Measurements from ENCODE around the gene TMEM167B. TPM values are rescaled to one million over a fixed set of nuclear protein-coding genes. Genes with fewer than 3 reads are reported as not detected.
A peak's percentile ranks its signal among the peaks of the same experiment; 100 is the strongest.
"Not testable (repeated sequence)": the region's sequence is repeated elsewhere in the genome, so short reads cannot be mapped to it uniquely, and the experiment has no call there.

Gene TMEM167B
- 13.3 and 21.1 TPM in 2 replicates for total RNA-seq (2014; rRNA removed; shearing (Covaris generic))
- 15.8 and 20.7 TPM in 2 replicates for polyA plus RNA-seq (2015; cell fraction: cytosol; rRNA removed)
- polyA plus RNA-seq (2015; cell fraction: nucleus; rRNA removed): 11.9 and 13.0 TPM in 2 replicates

DNA sequence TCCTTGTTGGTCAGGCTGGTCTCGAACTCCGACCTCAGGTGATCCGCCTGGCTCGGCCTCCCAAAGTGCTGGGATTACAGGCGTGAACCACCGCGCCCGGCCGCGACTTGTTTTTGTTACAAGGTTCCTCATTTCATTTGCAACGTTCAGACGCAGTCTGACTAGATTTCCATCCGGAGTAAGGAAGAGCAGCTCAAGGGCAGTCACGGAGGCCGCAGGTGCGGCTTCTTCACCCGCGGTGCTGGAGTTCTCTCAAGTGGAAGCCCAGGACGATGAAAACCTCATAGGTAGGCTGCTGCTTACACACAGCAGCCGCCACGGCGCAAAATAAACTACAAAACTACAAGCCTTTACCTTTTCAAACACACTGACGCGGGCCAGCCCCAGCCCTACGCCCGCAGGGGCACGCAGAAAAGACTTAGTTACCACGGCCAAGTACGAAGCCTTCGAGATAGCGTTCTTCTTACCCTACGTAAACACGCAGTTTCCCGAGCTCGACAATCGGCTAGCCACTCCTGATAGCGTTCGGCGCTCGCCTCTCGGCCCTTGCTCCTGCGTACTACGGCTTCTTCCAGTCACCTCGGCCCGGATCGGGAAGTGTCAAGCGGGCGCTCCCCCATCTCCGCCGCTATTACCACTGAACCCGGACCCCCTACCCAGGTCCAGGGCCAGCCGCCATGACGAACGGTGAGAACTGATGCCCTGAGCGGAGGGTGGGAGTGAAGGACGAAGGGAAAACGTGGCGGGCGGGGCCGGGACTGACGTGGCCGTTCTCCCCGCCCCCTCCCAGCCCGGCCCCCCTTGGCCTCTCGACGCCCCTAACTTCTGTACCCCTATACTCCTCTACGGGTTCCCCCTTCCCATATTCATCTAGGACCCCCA is at the start of gene TMEM167B:
Gene TMEM167B (plus strand): TSS at position 569 of the 882 bp plus-strand sequence. CDS start 109 bp downstream, at position 678.
- in situ Hi-C loops (cut with HindIII; ENCODE audit: low pct_unique_long_range_greater_than_20kb, low sequenced_read_pairs): no loop called here
- peak; percentile 93 for DNase-seq (ENCODE audit: low read depth, low spot score)

GRCh38 chr1:109040989-109041620 is 49.5 kb upstream of the TMEM167B start:
- no peak for DNase-seq (ENCODE audit: low read depth, low spot score)
- in situ Hi-C loops (cut with HindIII; ENCODE audit: low pct_unique_long_range_greater_than_20kb, low sequenced_read_pairs): no loop called here

DNA sequence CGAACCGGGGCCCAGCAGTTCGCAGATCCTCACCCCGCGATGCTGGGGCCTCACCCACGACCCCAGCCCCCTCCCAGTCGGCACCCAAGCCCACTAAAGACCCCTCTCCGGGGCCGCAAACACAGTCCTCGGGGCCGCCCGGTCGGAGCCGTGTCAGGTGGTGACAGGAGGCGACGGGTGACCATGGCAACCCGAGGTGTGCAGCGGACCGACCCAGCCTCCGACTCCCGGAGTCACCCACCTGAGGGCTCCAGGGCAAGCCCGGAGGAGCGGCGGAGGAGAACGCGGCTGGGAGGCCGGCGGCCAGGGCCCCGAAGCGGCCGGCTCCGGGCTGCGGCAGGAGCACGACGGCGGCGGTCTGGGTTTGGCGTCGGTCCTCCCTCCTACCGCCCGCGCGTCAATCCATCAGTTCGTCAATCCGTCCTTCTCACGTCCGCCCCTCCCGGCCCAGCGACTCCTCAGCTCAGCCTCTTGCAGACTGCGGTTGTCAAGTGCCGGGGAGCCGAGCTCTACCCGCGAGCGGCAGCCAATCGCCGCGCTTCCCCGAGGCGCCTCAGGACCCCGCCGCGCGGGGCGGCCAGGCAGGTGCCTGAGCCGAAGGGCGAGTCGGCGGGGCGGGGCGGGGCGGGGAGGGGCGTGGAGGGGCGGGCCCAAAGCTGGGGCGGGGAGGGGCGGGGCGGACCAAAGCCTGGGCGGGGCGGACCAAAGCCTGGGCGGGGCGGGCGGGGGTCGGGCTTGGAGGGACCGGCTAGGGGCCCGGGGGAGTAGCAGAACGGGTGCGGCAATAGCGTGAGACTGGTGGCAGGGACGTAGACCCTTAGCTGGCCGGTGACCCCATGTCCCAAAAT is 48.7 kb upstream of the TMEM167B start, which contains the start of gene WDR47:
Gene WDR47 (minus strand): TSS at position 482 of the 848 bp plus-strand sequence. CDS start 18,590 bp downstream, outside the sequence.
- in situ Hi-C loops (cut with HindIII; ENCODE audit: low pct_unique_long_range_greater_than_20kb, low sequenced_read_pairs): no loop called here
- DNase-seq (ENCODE audit: low read depth, low spot score): peak; percentile 93

GRCh38 chr1:109045595-109045994 is 45.0 kb upstream of the TMEM167B start:
- no peak for DNase-seq (ENCODE audit: low read depth, low spot score)
- in situ Hi-C loops (cut with HindIII; ENCODE audit: low pct_unique_long_range_greater_than_20kb, low sequenced_read_pairs): no loop called here

GRCh38 chr1:109046671-109047070 is 43.9 kb upstream of the TMEM167B start:
- DNase-seq (ENCODE audit: low read depth, low spot score): no peak
- in situ Hi-C loops (cut with HindIII; ENCODE audit: low pct_unique_long_range_greater_than_20kb, low sequenced_read_pairs): no loop called here

DNA sequence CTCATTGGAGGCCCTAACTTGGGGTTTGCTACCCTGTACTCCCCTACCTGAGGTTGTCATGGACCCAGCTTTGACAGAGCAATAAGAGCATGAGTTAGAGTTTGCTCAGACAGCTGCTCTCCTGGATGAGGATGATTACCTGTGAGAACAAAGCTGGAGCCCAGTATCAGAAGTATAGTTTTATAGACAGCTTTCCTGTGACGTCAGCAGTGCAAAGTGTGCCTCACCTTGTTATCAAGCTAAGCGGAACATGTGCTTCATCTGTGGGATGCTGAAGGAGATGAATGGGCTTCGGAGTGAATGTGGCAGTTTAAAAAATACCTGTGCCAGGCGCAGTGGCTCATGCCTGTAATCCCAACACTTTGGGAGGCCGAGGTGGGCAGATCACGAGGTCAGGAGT is 43.2 kb upstream of the TMEM167B start:
- in situ Hi-C loops (cut with HindIII; ENCODE audit: low pct_unique_long_range_greater_than_20kb, low sequenced_read_pairs): no loop called here
- DNase-seq (ENCODE audit: low read depth, low spot score): no peak

DNA sequence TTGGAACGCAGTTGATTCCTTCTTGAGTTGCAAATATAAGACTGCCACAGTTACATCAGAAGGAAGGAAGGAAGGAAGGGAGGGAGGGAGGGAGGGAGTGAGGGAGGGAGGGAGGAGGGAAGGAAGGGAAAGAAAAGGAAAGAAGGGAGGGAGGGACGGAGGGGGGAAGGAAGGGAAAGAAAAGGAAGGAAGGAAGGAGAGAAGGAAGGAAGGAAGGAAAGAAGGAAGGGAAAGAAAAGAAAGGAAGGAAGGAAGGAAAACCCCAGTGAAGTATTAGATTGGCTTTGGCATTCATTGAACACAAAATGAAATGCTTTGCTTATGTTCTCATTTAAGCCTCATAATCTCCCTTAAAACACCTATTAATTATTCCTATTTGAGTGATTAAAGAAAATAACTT is 42.2 kb upstream of the TMEM167B start:
- in situ Hi-C loops (cut with HindIII; ENCODE audit: low pct_unique_long_range_greater_than_20kb, low sequenced_read_pairs): no loop called here
- no peak for DNase-seq (ENCODE audit: low read depth, low spot score)

- DNase-seq (ENCODE audit: low read depth, low spot score): no peak
- in situ Hi-C loops (cut with HindIII; ENCODE audit: low pct_unique_long_range_greater_than_20kb, low sequenced_read_pairs): no loop called here
Measured at GRCh38 chr1:109050228-109050995, 40.2 kb upstream of the TMEM167B start.

DNA sequence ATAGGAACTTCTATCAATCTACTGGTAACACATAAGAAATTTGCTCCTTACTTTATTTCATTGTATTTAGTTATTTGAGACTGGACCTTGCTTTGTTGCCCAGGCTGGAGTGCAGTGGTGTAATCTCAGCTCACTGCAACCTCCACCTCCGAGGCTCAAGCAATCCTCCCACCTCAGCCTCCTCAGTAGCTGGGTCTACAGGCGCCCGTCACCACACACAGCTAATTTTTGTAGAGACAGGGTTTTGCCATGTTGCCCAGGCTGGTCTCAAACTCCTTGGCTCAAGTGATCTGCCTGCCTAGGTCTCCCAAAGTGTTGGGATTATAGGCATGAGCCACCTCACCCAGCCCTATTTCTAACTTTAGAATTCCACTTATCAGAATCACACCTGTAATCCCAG is 38.4 kb upstream of the TMEM167B start:
- DNase-seq (ENCODE audit: low read depth, low spot score); in situ Hi-C loops (cut with HindIII; ENCODE audit: low pct_unique_long_range_greater_than_20kb, low sequenced_read_pairs): not testable (repeated sequence)

DNA sequence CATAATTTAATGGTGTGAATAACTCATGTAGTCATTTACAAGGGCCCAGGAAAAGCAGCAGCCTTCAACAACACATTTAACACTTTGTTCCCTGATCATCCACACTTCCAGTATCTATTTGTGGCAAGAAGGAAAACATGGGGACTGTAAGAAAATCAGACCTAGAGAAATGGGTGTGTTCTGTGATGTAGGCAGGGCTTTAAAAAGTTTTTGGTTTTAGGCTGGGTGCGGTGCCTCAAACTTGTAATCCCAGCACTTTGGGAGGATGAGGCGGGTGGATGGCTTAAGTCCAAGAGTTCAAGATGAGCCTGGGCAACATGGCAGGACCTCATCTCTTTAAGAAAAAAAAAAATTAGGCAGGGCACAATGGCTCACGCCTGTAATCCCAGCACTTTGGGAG is 34.5 kb upstream of the TMEM167B start:
- DNase-seq (ENCODE audit: low read depth, low spot score): no peak
- in situ Hi-C loops (cut with HindIII; ENCODE audit: low pct_unique_long_range_greater_than_20kb, low sequenced_read_pairs): no loop called here

DNA sequence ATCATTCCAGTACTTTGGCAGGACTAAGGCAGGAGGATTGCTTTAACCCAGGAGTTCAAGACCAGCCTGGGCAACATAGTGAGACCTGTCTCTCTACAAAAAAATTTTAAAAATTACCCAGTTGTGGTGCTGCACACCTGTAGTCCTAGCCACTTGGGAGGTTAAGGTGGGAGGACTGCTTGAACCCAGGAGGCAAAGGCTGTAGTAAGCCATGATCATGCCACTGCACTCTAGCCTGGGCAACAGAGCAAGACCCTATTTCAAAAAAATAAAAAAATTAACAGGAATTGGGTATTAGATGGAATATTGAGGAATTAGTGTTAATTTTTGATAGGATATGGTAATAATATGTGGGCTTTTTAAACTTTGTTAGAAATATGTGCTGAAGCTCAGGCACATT is 31.5 kb upstream of the TMEM167B start:
- DNase-seq (ENCODE audit: low read depth, low spot score): no peak

DNA sequence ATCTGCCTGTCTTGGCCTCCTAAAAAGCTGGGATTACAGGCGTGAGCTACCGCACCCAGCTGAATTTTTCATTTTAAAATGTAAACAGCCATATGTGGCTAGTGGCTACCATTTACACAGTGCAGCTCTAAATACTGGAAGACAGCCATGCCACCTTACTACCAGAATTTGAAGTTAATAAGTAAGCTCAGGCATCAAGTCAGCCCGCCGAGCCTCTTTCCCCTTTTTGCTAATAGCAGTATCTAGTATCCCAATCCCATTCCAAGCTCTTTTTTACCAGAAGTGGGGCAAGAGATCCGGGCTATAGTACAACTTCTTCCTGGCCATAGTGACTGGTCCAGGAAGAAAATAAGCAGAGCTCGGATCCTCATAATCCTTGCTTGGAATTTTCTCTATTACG is 29.9 kb upstream of the TMEM167B start:
- in situ Hi-C loops (cut with HindIII; ENCODE audit: low pct_unique_long_range_greater_than_20kb, low sequenced_read_pairs): no loop called here
- no peak for DNase-seq (ENCODE audit: low read depth, low spot score)

More for the DNA sequence above, 31.5 kb upstream of the TMEM167B start:
- in situ Hi-C loops (cut with HindIII; ENCODE audit: low pct_unique_long_range_greater_than_20kb, low sequenced_read_pairs): no loop called here

DNA sequence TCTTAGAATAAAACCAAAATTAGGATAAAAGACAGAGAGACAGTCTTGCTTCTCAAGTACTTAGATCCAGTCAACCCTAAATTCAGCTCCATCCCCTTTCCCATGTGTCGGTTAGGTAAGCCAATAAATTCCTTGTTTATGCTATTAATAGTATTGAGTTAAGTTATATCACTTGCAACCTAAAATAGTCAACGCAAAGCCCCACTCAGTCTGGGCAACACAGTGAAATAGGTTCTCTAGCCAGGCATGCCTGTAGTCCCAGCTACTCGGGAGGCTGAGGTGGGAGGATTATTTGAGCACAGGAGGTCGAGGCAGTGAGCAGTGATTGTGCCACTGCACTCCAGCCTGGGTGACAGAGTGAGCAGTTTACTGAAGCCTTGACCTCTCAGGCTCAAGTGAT is 29.4 kb upstream of the TMEM167B start:
- in situ Hi-C loops (cut with HindIII; ENCODE audit: low pct_unique_long_range_greater_than_20kb, low sequenced_read_pairs): no loop called here

DNA sequence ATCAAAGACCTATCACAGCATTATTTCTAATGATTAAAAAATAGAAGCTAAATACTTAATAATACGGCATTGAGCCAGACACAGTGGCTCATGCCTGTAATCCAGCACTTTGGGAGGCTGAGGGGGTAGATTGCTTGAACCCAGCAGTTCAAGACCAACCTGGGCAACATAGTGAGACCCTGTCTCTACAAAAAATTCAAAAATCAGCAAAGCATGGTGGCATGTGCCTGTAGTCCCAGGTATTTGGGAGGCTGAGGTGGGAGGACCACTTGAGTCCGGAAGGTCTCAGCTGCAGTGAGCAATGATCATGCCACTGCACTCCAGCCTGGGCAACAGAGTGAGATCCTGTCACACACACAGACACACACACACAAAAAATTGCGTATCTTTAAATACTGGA is 25.4 kb upstream of the TMEM167B start:
- DNase-seq (ENCODE audit: low read depth, low spot score): no peak
- in situ Hi-C loops (cut with HindIII; ENCODE audit: low pct_unique_long_range_greater_than_20kb, low sequenced_read_pairs): no loop called here

More for the DNA sequence above, 29.4 kb upstream of the TMEM167B start:
- DNase-seq (ENCODE audit: low read depth, low spot score): no peak

- in situ Hi-C loops (cut with HindIII; ENCODE audit: low pct_unique_long_range_greater_than_20kb, low sequenced_read_pairs): no loop called here
- DNase-seq (ENCODE audit: low read depth, low spot score): no peak
Measured at GRCh38 chr1:109067883-109068282, 22.7 kb upstream of the TMEM167B start.

GRCh38 chr1:109069294-109069693 is 21.3 kb upstream of the TMEM167B start:
- in situ Hi-C loops (cut with HindIII; ENCODE audit: low pct_unique_long_range_greater_than_20kb, low sequenced_read_pairs): no loop called here
- no peak for DNase-seq (ENCODE audit: low read depth, low spot score)
